H9 (cell line): Measurements from ENCODE around the gene LAMC3. TPM values are rescaled to one million over a fixed set of nuclear protein-coding genes. Genes with fewer than 3 reads are reported as not detected.

Source experiments
- DNase-seq: peaks from one replicate; pipeline ENCODE4 v3.0.0-alpha.2; 2017
- H2AFZ ChIP-seq: one replicate; pipeline ENCODE4 v1.6.1; 2013; ENCODE audit warnings: mild to moderate bottlenecking, low read length, control low read depth, moderate library complexity
- H2AK5ac ChIP-seq: 2 replicates; pipeline ENCODE4 v1.6.1; 2013; ENCODE audit warnings: low read length, control low read depth, mixed read lengths; ENCODE audit not compliant: insufficient read length
- H2BK120ac ChIP-seq: one replicate; pipeline ENCODE4 v1.6.1; 2013; ENCODE audit warnings: low read depth, mild to moderate bottlenecking, low read length, control low read depth, inconsistent platforms; ENCODE audit not compliant: poor library complexity, severe bottlenecking
- H2BK12ac ChIP-seq: 2 replicates; pipeline ENCODE4 v1.6.1; 2013; ENCODE audit warnings: low read length, control low read depth, mixed read lengths, low read depth; ENCODE audit not compliant: insufficient read length
- H2BK15ac ChIP-seq: 2 replicates; pipeline ENCODE4 v1.6.1; 2013; ENCODE audit warnings: low read depth, low read length, control low read depth
- H2BK20ac ChIP-seq: one replicate; pipeline ENCODE4 v1.6.1; 2013; ENCODE audit warnings: low read depth, mild to moderate bottlenecking, low read length, control low read depth, inconsistent platforms; ENCODE audit not compliant: poor library complexity, severe bottlenecking
- H2BK5ac ChIP-seq: 2 replicates; pipeline ENCODE4 v1.6.1; 2013; ENCODE audit warnings: low read length, control low read depth, mixed read lengths; ENCODE audit not compliant: insufficient read length
- H3K14ac ChIP-seq: 2 replicates; pipeline ENCODE4 v1.6.1; 2013; ENCODE audit warnings: low read length, control low read depth; ENCODE audit not compliant: insufficient read depth
- H3K18ac ChIP-seq: 2 replicates; pipeline ENCODE4 v1.6.1; 2013; ENCODE audit warnings: low read depth, mild to moderate bottlenecking, mixed read lengths, low read length, control low read depth; ENCODE audit not compliant: insufficient read length
- H3K23ac ChIP-seq: 2 replicates; pipeline ENCODE4 v1.6.1; 2013; ENCODE audit warnings: low read length, control low read depth, mixed read lengths, low read depth; ENCODE audit not compliant: insufficient read length
- H3K23me2 ChIP-seq: 2 replicates; pipeline ENCODE4 v1.6.1; 2013; ENCODE audit warnings: low read depth, mild to moderate bottlenecking, mixed read lengths, low read length, control low read depth; ENCODE audit not compliant: insufficient read length, poor library complexity, severe bottlenecking
- H3K27ac ChIP-seq: 2 replicates; pipeline ENCODE4 v1.5.1; 2013; ENCODE audit warnings: low read length, control low read depth, mixed read lengths, low read depth; ENCODE audit not compliant: insufficient read length
- H3K27me3 ChIP-seq: 2 replicates; pipeline ENCODE4 v1.6.1; 2013; ENCODE audit warnings: low read length, control low read depth, inconsistent platforms; ENCODE audit not compliant: insufficient read depth
- H3K4ac ChIP-seq: 2 replicates; pipeline ENCODE4 v1.6.1; 2013; ENCODE audit warnings: low read depth, mild to moderate bottlenecking, control low read depth, inconsistent platforms, low read length, moderate library complexity
- H3K4me1 ChIP-seq: 2 replicates; pipeline ENCODE4 v1.6.1; 2013; ENCODE audit warnings: low read length, control low read depth, inconsistent platforms; ENCODE audit not compliant: insufficient read depth
- H3K4me2 ChIP-seq: 2 replicates; pipeline ENCODE4 v1.6.1; 2013; ENCODE audit warnings: low read length, control low read depth, mixed read lengths; ENCODE audit not compliant: insufficient read length, insufficient read depth
- H3K56ac ChIP-seq: 2 replicates; pipeline ENCODE4 v1.6.1; 2013; ENCODE audit warnings: low read depth, mild to moderate bottlenecking, mixed read lengths, low read length, control low read depth; ENCODE audit not compliant: insufficient read length
- H3K79me1 ChIP-seq: 2 replicates; pipeline ENCODE4 v1.6.1; 2013; ENCODE audit warnings: low read depth, mild to moderate bottlenecking, moderate library complexity, low read length, control low read depth, inconsistent platforms; ENCODE audit not compliant: insufficient read depth, poor library complexity, severe bottlenecking
- H3K79me2 ChIP-seq: 2 replicates; pipeline ENCODE4 v1.6.1; 2013; ENCODE audit warnings: low read length, control low read depth, inconsistent platforms; ENCODE audit not compliant: insufficient read depth
- H3K9ac ChIP-seq: 2 replicates; pipeline ENCODE4 v1.6.1; 2013; ENCODE audit warnings: low read length, control low read depth, mixed read lengths; ENCODE audit not compliant: insufficient read length; ENCODE audit errors: extremely low read depth
- H3K9me3 ChIP-seq: one replicate; pipeline ENCODE4 v1.6.1; 2013; ENCODE audit warnings: low read depth, low read length, inconsistent platforms; ENCODE audit not compliant: control insufficient read depth
- H3T11ph ChIP-seq: one replicate; pipeline ENCODE4 v1.6.1; 2013; ENCODE audit warnings: mild to moderate bottlenecking, low read length, control low read depth, inconsistent platforms
- H4K20me1 ChIP-seq: one replicate; pipeline ENCODE4 v1.6.1; 2013; ENCODE audit not compliant: control insufficient read depth, insufficient read length, insufficient read depth
- H4K5ac ChIP-seq: 2 replicates; pipeline ENCODE4 v1.6.1; 2013; ENCODE audit warnings: low read depth, mild to moderate bottlenecking, mixed read lengths, low read length, control low read depth; ENCODE audit not compliant: insufficient read length
- H4K8ac ChIP-seq: replicated peaks from 2 replicates; pipeline ENCODE4 v1.6.1; 2013; ENCODE audit warnings: low read length, control low read depth, mixed read lengths, low read depth; ENCODE audit not compliant: insufficient read length
- H4K91ac ChIP-seq: 2 replicates; pipeline ENCODE4 v1.6.1; 2013; ENCODE audit warnings: low read depth, mild to moderate bottlenecking, moderate library complexity, mixed read lengths, low read length, control low read depth; ENCODE audit not compliant: insufficient read length
- H3K27ac Mint-ChIP-seq, 3 experiments: 2 replicates in 2 of 3; 3 replicates in 1 of 3; pipeline ENCODE4 v1.8.0; 2020 to 2021; ENCODE audit warnings: mixed read lengths in 3 of 3, mild to moderate bottlenecking in 1 of 3, moderate library complexity in 1 of 3
- H3K27me3 Mint-ChIP-seq: 2 replicates; pipeline ENCODE4 v1.8.0; 2021; ENCODE audit warnings: low read depth, mild to moderate bottlenecking, moderate library complexity, mixed read lengths
- H3K36me3 Mint-ChIP-seq, 3 experiments: 2 replicates in 2 of 3; 3 replicates in 1 of 3; pipeline ENCODE4 v1.8.0; 2020 to 2021; ENCODE audit warnings: low read depth in 3 of 3, mixed read lengths in 3 of 3; ENCODE audit not compliant: insufficient read depth in 1 of 3
- H3K4me1 Mint-ChIP-seq, 2 experiments: 2 replicates each; pipeline ENCODE4 v1.8.0; 2020; ENCODE audit warnings: mixed read lengths in 2 of 2
- H3K4me3 Mint-ChIP-seq, 2 experiments: 2 replicates in 1 of 2; 3 replicates in 1 of 2; pipeline ENCODE4 v1.8.0; 2020 to 2021; ENCODE audit warnings: mild to moderate bottlenecking in 2 of 2, mixed read lengths in 2 of 2, moderate library complexity in 1 of 2
- H3K9me3 Mint-ChIP-seq, 2 experiments: 2 replicates in 1 of 2; 3 replicates in 1 of 2; pipeline ENCODE4 v1.8.0; 2020; ENCODE audit warnings: mild to moderate bottlenecking in 2 of 2, mixed read lengths in 2 of 2, moderate library complexity in 1 of 2
- WGBS: extraction: QIAGEN DNeasy Blood & Tissue Kit; methylation state at CpG from one replicate; pipeline ENCODE4 v1.1.7; 2013; ENCODE audit warnings: missing lambda C conversion rate, low lambda C conversion rate, mixed read lengths; ENCODE audit not compliant: insufficient read length; ENCODE audit errors: extremely low coverage; 5-methylcytosine and 5-hydroxymethylcytosine counted together
- total RNA-seq: library from RNA; stranded (reverse); gene quantifications from 2 replicates; pipeline ENCODE4 v1.2.1, GENCODE V29; 2021
- TF ChIP-seq, protein P1 (sequence below): fragments of 200-600 bp; sonication (generic); conservative IDR thresholded peaks from 3 replicates; pipeline ENCODE4 v1.8.0; 2021; ENCODE audit warnings: antibody characterized with exemption, mild to moderate bottlenecking

Gene LAMC3
- total RNA-seq, 1 experiment from 2014 or later = 21.7 TPM

GRCh38 chr9:131038256-131039128 is 29.5 kb downstream of the LAMC3 start:
- Histone ChIP-seq H3K18ac (peak overlapping the region; percentile 11), H3K79me2 (no peaks in the 10 kb centered on the region), H2BK15ac (no peak overlapping the region), H3K56ac (no peak overlapping the region), H3K4ac (no peak overlapping the region), H3K27ac (no peak overlapping the region), H2BK12ac (no peak overlapping the region), H3K23me2 (peaks cover 3% of the 10 kb centered on the region), H3K9ac (no peak overlapping the region), H3K9me3 (no peaks in the 10 kb centered on the region), H2BK120ac (no peak overlapping the region), H4K20me1 (no peaks in the 10 kb centered on the region), H3K23ac (no peak overlapping the region), H4K5ac (no peak overlapping the region), H4K91ac (no peak overlapping the region), H2AFZ (no peak overlapping the region), H2BK20ac (no peak overlapping the region), H3K14ac (no peak overlapping the region; the same call in 1 of the 2 replicates), H4K8ac (no peak overlapping the region), H3K27me3 (no peaks in the 10 kb centered on the region), H3K4me1 (no peaks in the 10 kb centered on the region), H3K4me2 (no peak overlapping the region), H2BK5ac (no peak overlapping the region), H3K79me1 (no peaks in the 10 kb centered on the region), H3T11ph (no peak overlapping the region), H2AK5ac (no peak overlapping the region)
- Mint-ChIP-seq H3K4me3 (no peak overlapping the region), H3K27me3 (no peaks in the 10 kb centered on the region), H3K4me1 (no peaks in the 10 kb centered on the region), H3K36me3 (peaks cover 0 to 6% (median 2%) of the 10 kb centered on the region in 3 experiments; a peak in 3 of 7 replicates), H3K27ac (peak overlapping the region in 1 of 3 experiments; percentile 29; a peak in 1 of 7 replicates), H3K9me3 (no peaks in the 10 kb centered on the region)
- no CpG with 5 or more reads among the region's 19 CpGs for WGBS
- DNase-seq = no peak
- TF ChIP-seq, protein P1, sequence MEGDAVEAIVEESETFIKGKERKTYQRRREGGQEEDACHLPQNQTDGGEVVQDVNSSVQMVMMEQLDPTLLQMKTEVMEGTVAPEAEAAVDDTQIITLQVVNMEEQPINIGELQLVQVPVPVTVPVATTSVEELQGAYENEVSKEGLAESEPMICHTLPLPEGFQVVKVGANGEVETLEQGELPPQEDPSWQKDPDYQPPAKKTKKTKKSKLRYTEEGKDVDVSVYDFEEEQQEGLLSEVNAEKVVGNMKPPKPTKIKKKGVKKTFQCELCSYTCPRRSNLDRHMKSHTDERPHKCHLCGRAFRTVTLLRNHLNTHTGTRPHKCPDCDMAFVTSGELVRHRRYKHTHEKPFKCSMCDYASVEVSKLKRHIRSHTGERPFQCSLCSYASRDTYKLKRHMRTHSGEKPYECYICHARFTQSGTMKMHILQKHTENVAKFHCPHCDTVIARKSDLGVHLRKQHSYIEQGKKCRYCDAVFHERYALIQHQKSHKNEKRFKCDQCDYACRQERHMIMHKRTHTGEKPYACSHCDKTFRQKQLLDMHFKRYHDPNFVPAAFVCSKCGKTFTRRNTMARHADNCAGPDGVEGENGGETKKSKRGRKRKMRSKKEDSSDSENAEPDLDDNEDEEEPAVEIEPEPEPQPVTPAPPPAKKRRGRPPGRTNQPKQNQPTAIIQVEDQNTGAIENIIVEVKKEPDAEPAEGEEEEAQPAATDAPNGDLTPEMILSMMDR = no peak
